SK-N-SH treated with all-trans-retinoic acid at 6 μM for 48 hours (cell line): ENCODE results near the gene SLC7A8.

Experiments used
- BACH2 ChIP-seq: fragments of 250-450 bp; sonication (Bioruptor Pico); IDR thresholded peaks from 2 replicates; pipeline ENCODE4 v1.9.0; 2021; ENCODE audit warnings: mild to moderate bottlenecking, borderline replicate concordance
- CSRNP3 ChIP-seq: fragments of 250-450 bp; sonication (Bioruptor Pico); IDR thresholded peaks from 2 replicates; pipeline ENCODE4 v1.5.1; 2021; ENCODE audit warnings: mild to moderate bottlenecking, moderate library complexity
- GLIS3 ChIP-seq: fragments of 250-450 bp; sonication (Bioruptor Pico); IDR thresholded peaks from 2 replicates; pipeline ENCODE4 v1.5.0; 2020; ENCODE audit warnings: mild to moderate bottlenecking, moderate library complexity
- ISL1 ChIP-seq: fragments of 250-450 bp; sonication (Bioruptor Pico); IDR thresholded peaks from 2 replicates; pipeline ENCODE4 v2.1.2; 2022; ENCODE audit warnings: mild to moderate bottlenecking, moderate library complexity
- PATZ1 ChIP-seq: fragments of 250-450 bp; sonication (Bioruptor Pico); IDR thresholded peaks from 2 replicates; pipeline ENCODE4 v1.8.0; 2020; ENCODE audit warnings: mild to moderate bottlenecking, moderate library complexity, borderline replicate concordance
- RARB ChIP-seq: fragments of 250-450 bp; sonication (Bioruptor Pico); IDR thresholded peaks from 2 replicates; pipeline ENCODE4 v1.8.0; 2021; ENCODE audit warnings: mild to moderate bottlenecking, moderate library complexity
- TCF4 ChIP-seq: fragments of 250-450 bp; sonication (Bioruptor Pico); IDR thresholded peaks from 2 replicates; pipeline ENCODE4 v1.8.0; 2021; ENCODE audit warnings: mild to moderate bottlenecking, moderate library complexity, borderline replicate concordance
- ZC3H10 ChIP-seq: fragments of 250-450 bp; sonication (Bioruptor Pico); IDR thresholded peaks from 2 replicates; pipeline ENCODE4 v1.5.1; 2021; ENCODE audit warnings: mild to moderate bottlenecking, moderate library complexity
- ZFP30 ChIP-seq: fragments of 450-650 bp; formaldehyde crosslinking; IDR thresholded peaks from 2 replicates; pipeline ENCODE4 v1.5.0; 2022; ENCODE audit warnings: mild to moderate bottlenecking, moderate library complexity
- ZNF8 ChIP-seq: fragments of 450-650 bp; formaldehyde crosslinking; IDR thresholded peaks from 2 replicates; pipeline ENCODE4 v1.5.0; 2020; ENCODE audit warnings: mild to moderate bottlenecking, moderate library complexity
- TF ChIP-seq, protein P1 (sequence below): fragments of 250-450 bp; sonication (Bioruptor Pico); IDR thresholded peaks from 2 replicates; pipeline ENCODE4 v1.5.1; 2020; ENCODE audit warnings: low read depth, mild to moderate bottlenecking, moderate library complexity
- TF ChIP-seq, protein P2 (sequence below): fragments of 250-450 bp; sonication (Bioruptor Pico); IDR thresholded peaks from 2 replicates; pipeline ENCODE4 v1.5.0; 2020; ENCODE audit warnings: mild to moderate bottlenecking, moderate library complexity

DNA sequence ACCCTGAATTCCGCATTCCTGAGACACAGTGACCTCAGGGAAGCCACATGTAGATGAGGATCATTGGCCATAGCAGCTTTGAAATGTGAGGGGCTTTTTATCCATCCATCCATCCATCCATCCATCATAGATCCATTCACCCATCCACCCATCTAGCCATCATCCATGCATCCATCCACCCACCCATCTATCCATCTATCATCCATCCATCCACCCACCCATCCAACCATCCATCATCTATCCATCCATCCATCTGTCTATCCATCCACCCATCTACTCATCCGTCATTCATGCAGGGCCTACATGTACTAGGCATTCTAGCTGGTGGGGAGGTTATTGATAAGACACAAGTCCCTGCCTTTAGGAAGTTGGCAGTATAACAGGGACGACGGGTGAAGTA lies 36.5 kb downstream of the SLC7A8 start:
- TF ChIP-seq BACH2 (CRISPR knock-in tag) (no peak), ZFP30 (no peak), PATZ1 (CRISPR knock-in tag) (no peak), TCF4 (CRISPR knock-in tag) (no peak), ZC3H10 (no peak), ZNF8 (CRISPR knock-in tag) (no peak), ISL1 (CRISPR knock-in tag) (no peak), CSRNP3 (CRISPR knock-in tag) (no peak), GLIS3 (CRISPR knock-in tag) (no peak), RARB (no peak)
- TF ChIP-seq, protein P1, sequence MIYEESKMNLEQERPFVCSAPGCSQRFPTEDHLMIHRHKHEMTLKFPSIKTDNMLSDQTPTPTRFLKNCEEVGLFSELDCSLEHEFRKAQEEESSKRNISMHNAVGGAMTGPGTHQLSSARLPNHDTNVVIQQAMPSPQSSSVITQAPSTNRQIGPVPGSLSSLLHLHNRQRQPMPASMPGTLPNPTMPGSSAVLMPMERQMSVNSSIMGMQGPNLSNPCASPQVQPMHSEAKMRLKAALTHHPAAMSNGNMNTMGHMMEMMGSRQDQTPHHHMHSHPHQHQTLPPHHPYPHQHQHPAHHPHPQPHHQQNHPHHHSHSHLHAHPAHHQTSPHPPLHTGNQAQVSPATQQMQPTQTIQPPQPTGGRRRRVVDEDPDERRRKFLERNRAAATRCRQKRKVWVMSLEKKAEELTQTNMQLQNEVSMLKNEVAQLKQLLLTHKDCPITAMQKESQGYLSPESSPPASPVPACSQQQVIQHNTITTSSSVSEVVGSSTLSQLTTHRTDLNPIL: no peak
- TF ChIP-seq, protein P2, sequence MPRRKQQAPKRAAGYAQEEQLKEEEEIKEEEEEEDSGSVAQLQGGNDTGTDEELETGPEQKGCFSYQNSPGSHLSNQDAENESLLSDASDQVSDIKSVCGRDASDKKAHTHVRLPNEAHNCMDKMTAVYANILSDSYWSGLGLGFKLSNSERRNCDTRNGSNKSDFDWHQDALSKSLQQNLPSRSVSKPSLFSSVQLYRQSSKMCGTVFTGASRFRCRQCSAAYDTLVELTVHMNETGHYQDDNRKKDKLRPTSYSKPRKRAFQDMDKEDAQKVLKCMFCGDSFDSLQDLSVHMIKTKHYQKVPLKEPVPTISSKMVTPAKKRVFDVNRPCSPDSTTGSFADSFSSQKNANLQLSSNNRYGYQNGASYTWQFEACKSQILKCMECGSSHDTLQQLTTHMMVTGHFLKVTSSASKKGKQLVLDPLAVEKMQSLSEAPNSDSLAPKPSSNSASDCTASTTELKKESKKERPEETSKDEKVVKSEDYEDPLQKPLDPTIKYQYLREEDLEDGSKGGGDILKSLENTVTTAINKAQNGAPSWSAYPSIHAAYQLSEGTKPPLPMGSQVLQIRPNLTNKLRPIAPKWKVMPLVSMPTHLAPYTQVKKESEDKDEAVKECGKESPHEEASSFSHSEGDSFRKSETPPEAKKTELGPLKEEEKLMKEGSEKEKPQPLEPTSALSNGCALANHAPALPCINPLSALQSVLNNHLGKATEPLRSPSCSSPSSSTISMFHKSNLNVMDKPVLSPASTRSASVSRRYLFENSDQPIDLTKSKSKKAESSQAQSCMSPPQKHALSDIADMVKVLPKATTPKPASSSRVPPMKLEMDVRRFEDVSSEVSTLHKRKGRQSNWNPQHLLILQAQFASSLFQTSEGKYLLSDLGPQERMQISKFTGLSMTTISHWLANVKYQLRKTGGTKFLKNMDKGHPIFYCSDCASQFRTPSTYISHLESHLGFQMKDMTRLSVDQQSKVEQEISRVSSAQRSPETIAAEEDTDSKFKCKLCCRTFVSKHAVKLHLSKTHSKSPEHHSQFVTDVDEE (CRISPR knock-in tag): no peak
